ENCODE measurements around the gene JAZF1. TPM values are rescaled to one million over a fixed set of nuclear protein-coding genes. Genes with fewer than 3 reads are reported as not detected.

Gene JAZF1
- total RNA-seq, 1 experiment from 2014 or later, result 9.1 TPM

DNA sequence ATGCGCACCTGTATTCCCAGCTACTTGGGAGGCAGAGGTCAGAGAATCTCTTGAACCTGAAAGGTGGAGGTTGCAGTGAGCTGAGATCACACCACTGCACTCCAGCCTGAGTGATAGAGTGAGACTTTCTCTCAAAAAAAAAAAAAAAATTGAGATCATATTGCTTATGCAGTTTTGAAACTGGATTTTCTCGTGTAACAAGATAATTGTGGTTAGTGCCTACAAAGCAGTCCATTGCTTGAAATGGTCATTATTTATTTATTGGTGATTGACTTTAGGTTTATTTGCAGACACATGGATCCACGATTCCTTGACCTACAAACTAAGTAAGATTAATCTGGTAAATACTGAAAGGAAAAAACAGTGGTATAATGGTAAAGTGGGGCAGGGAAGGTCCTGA is 290.8 kb downstream of the JAZF1 start:
- no peak overlapping the region for H2BK20ac ChIP-seq (ENCODE audit: low read depth, low read length, poor library complexity, severe bottlenecking)
- H3K9ac ChIP-seq (ENCODE audit: extremely low read depth, insufficient read length, low read length), result no peak overlapping the region
- Mint-ChIP-seq H3K4me1 (peaks cover 2 to 7% of the 10 kb centered on the region in 2 experiments), H3K4me3 (no peak overlapping the region), H3K36me3 (ENCODE audit: insufficient read depth in 1 of 3, low read depth in 3 of 3) (peaks cover 0 to 3% (median 0%) of the 10 kb centered on the region in 3 experiments; a peak in 3 of 7 replicates), H3K27me3 (ENCODE audit: low read depth) (no peaks in the 10 kb centered on the region), H3K27ac (no peak overlapping the region), H3K9me3 (no peaks in the 10 kb centered on the region)
- H3K27ac ChIP-seq (ENCODE audit: insufficient read length, low read depth, low read length), result no peak overlapping the region
- H3K9me3 ChIP-seq (ENCODE audit: control insufficient read depth, low read depth, low read length), result no peaks in the 10 kb centered on the region
- no peak overlapping the region for H3K18ac ChIP-seq (ENCODE audit: insufficient read length, low read depth, low read length)
- H4K8ac ChIP-seq (replicated peaks; ENCODE audit: insufficient read length, low read depth, low read length), result no peak overlapping the region
- H3K23ac ChIP-seq (ENCODE audit: insufficient read length, low read depth, low read length), result no peak overlapping the region
- no peak overlapping the region for H4K91ac ChIP-seq (ENCODE audit: insufficient read length, low read depth, low read length)
- no peak overlapping the region for H2AK5ac ChIP-seq (ENCODE audit: insufficient read length, low read length)
- no peaks in the 10 kb centered on the region for H3K23me2 ChIP-seq (ENCODE audit: insufficient read length, low read depth, low read length, poor library complexity, severe bottlenecking)
- no peak for DNase-seq
- no CpG with 5 or more reads among the region's 3 CpGs for WGBS (ENCODE audit: extremely low coverage, insufficient read length, low lambda C conversion rate)
- no peak overlapping the region for H2BK120ac ChIP-seq (ENCODE audit: low read depth, low read length, poor library complexity, severe bottlenecking)
- no peak overlapping the region for H2AFZ ChIP-seq (ENCODE audit: low read length)
- no peaks in the 10 kb centered on the region for H4K20me1 ChIP-seq (ENCODE audit: control insufficient read depth, insufficient read depth, insufficient read length)
- no peak overlapping the region for H4K5ac ChIP-seq (ENCODE audit: insufficient read length, low read depth, low read length)
- no peak overlapping the region for H3K4ac ChIP-seq (ENCODE audit: low read depth, low read length)
- H2BK15ac ChIP-seq (ENCODE audit: low read depth, low read length), result no peak overlapping the region
- no peaks in the 10 kb centered on the region for H3K79me1 ChIP-seq (ENCODE audit: insufficient read depth, low read depth, low read length, poor library complexity, severe bottlenecking)
- H3K4me1 ChIP-seq (ENCODE audit: insufficient read depth, low read length), result no peaks in the 10 kb centered on the region
- H2BK5ac ChIP-seq (ENCODE audit: insufficient read length, low read length), result no peak overlapping the region
- H3K14ac ChIP-seq (ENCODE audit: insufficient read depth, low read length), result no peak overlapping the region
- H3K27me3 ChIP-seq (ENCODE audit: insufficient read depth, low read length), result no peaks in the 10 kb centered on the region
- H2BK12ac ChIP-seq (ENCODE audit: insufficient read length, low read depth, low read length), result no peak overlapping the region
- TF ChIP-seq, protein P1, sequence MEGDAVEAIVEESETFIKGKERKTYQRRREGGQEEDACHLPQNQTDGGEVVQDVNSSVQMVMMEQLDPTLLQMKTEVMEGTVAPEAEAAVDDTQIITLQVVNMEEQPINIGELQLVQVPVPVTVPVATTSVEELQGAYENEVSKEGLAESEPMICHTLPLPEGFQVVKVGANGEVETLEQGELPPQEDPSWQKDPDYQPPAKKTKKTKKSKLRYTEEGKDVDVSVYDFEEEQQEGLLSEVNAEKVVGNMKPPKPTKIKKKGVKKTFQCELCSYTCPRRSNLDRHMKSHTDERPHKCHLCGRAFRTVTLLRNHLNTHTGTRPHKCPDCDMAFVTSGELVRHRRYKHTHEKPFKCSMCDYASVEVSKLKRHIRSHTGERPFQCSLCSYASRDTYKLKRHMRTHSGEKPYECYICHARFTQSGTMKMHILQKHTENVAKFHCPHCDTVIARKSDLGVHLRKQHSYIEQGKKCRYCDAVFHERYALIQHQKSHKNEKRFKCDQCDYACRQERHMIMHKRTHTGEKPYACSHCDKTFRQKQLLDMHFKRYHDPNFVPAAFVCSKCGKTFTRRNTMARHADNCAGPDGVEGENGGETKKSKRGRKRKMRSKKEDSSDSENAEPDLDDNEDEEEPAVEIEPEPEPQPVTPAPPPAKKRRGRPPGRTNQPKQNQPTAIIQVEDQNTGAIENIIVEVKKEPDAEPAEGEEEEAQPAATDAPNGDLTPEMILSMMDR (conservative IDR thresholded peaks at IDR 0.05), result no peak
- H3K79me2 ChIP-seq (ENCODE audit: insufficient read depth, low read length), result no peaks in the 10 kb centered on the region
- H3T11ph ChIP-seq (ENCODE audit: low read length), result no peak overlapping the region
- H3K56ac ChIP-seq (ENCODE audit: insufficient read length, low read depth, low read length), result no peak overlapping the region
- H3K4me2 ChIP-seq (ENCODE audit: insufficient read depth, insufficient read length, low read length), result no peak overlapping the region
